CD14-positive monocyte (primary cell): ENCODE measurements around the gene DGKB. TPM values are rescaled to one million over a fixed set of nuclear protein-coding genes. Genes with fewer than 3 reads are reported as not detected.

Source experiments
- DNase-seq, 3 donors: peaks; one replicate each; pipeline ENCODE4 v3.0.0-alpha.2; 2011 to 2022
- H2AFZ ChIP-seq: 2 replicates; pipeline ENCODE4 v1.6.0; 2012; ENCODE audit warnings: mild to moderate bottlenecking, low read depth, low read length, inconsistent platforms; ENCODE audit not compliant: insufficient read depth, poor library complexity, severe bottlenecking
- H3K27ac ChIP-seq, 2 donors: 1 replicate in 1 of 2; 2 replicates in 1 of 2; pipeline ENCODE4 v1.5.1; 2012 to 2013; ENCODE audit warnings: low read length in 2 of 2, control low read depth in 1 of 2, inconsistent platforms in 1 of 2, low read depth in 1 of 2, mild to moderate bottlenecking in 1 of 2
- H3K27me3 ChIP-seq, 2 donors: one replicate each; pipeline versions ENCODE4 v1.6.0 to v1.6.1; 2011 to 2013; ENCODE audit warnings: low read length in 2 of 2; ENCODE audit not compliant: control insufficient read depth in 2 of 2, insufficient read depth in 2 of 2
- H3K36me3 ChIP-seq, 2 donors: replicated peaks in 1 of 2; 1 replicate in 1 of 2; 2 replicates in 1 of 2; pipeline versions ENCODE4 v1.5.1 to v1.6.1; 2012 to 2013; ENCODE audit warnings: low read length in 2 of 2, control low read depth in 1 of 2, inconsistent platforms in 1 of 2, mild to moderate bottlenecking in 1 of 2; ENCODE audit not compliant: insufficient read depth in 2 of 2, control insufficient read depth in 1 of 2
- H3K4me1 ChIP-seq, 2 donors: 1 replicate in 1 of 2; 2 replicates in 1 of 2; pipeline versions ENCODE4 v1.5.1 to v1.6.1; 2012 to 2013; ENCODE audit warnings: low read length in 2 of 2, control low read depth in 1 of 2, inconsistent platforms in 1 of 2, mild to moderate bottlenecking in 1 of 2, moderate library complexity in 1 of 2; ENCODE audit not compliant: insufficient read depth in 2 of 2, control insufficient read depth in 1 of 2
- H3K4me2 ChIP-seq: replicated peaks from 2 replicates; pipeline ENCODE3; 2012; ENCODE audit warnings: low read length, moderate library complexity, mild to moderate bottlenecking; ENCODE audit not compliant: poor library complexity, severe bottlenecking; ENCODE audit errors: extremely low read depth
- H3K4me3 ChIP-seq, 3 experiments: fragments of 200-600 bp in 1 of 3; sonication (generic) in 1 of 3; replicated peaks in 1 of 3; 1 replicate in 2 of 3; 2 replicates in 1 of 3; pipeline ENCODE4 v1.5.1; 2011 to 2013; ENCODE audit warnings: low read length in 3 of 3, mild to moderate bottlenecking in 3 of 3, control low read depth in 2 of 3, low read depth in 2 of 3, inconsistent platforms in 1 of 3, moderate library complexity in 1 of 3
- H3K79me2 ChIP-seq: 2 replicates; pipeline ENCODE4 v1.6.0; 2012; ENCODE audit warnings: mild to moderate bottlenecking, control low read depth, inconsistent platforms, low read length, moderate library complexity; ENCODE audit not compliant: insufficient read depth
- H3K9ac ChIP-seq: 2 replicates; pipeline ENCODE4 v1.6.0; 2017; ENCODE audit warnings: low read length, mild to moderate bottlenecking; ENCODE audit not compliant: insufficient read depth, poor library complexity, severe bottlenecking
- H3K9me3 ChIP-seq, 2 donors: replicated peaks in 1 of 2; 1 replicate in 1 of 2; 2 replicates in 1 of 2; pipeline versions ENCODE4 v1.5.1 to v1.6.1; 2012 to 2013; ENCODE audit warnings: low read length in 2 of 2, control low read depth in 1 of 2; ENCODE audit not compliant: control insufficient read depth in 1 of 2, insufficient read depth in 1 of 2
- H4K20me1 ChIP-seq: 2 replicates; pipeline ENCODE4 v1.6.0; 2012; ENCODE audit warnings: mild to moderate bottlenecking, low read length, control low read depth, moderate library complexity; ENCODE audit not compliant: insufficient read depth
- H3K27ac Mint-ChIP-seq, 7 donors: one replicate each; pipeline ENCODE4 v1.8.0; 2020; ENCODE audit warnings: mild to moderate bottlenecking in 7 of 7, mixed read lengths in 7 of 7, moderate library complexity in 6 of 7, inconsistent platforms in 2 of 7
- H3K27me3 Mint-ChIP-seq, 3 donors: one replicate each; pipeline ENCODE4 v1.8.0; 2021 to 2022; ENCODE audit warnings: low read depth in 3 of 3, mild to moderate bottlenecking in 3 of 3, mixed read lengths in 3 of 3, moderate library complexity in 3 of 3, inconsistent platforms in 1 of 3
- H3K36me3 Mint-ChIP-seq, 2 donors: one replicate each; pipeline ENCODE4 v1.8.0; 2020; ENCODE audit warnings: mixed read lengths in 2 of 2, inconsistent platforms in 1 of 2, mild to moderate bottlenecking in 1 of 2
- H3K4me1 Mint-ChIP-seq: one replicate; pipeline ENCODE4 v1.8.0; 2020; ENCODE audit warnings: mild to moderate bottlenecking, mixed read lengths
- H3K4me3 Mint-ChIP-seq, 2 donors: one replicate each; pipeline ENCODE4 v1.8.0; 2020; ENCODE audit warnings: mild to moderate bottlenecking in 2 of 2, mixed read lengths in 2 of 2, moderate library complexity in 1 of 2
- H3K9me3 Mint-ChIP-seq, 7 donors: one replicate each; pipeline ENCODE4 v1.8.0; 2020 to 2022; ENCODE audit warnings: mixed read lengths in 7 of 7, mild to moderate bottlenecking in 6 of 7, moderate library complexity in 6 of 7, inconsistent platforms in 2 of 7
- WGBS: methylation state at CpG from one replicate; pipeline ENCODE4 v1.1.5; 2013; ENCODE audit warnings: missing lambda C conversion rate; ENCODE audit not compliant: insufficient coverage; 5-methylcytosine and 5-hydroxymethylcytosine counted together
- intact Hi-C, 2 donors: fragments of 100-400 bp; cut with micrococcal nuclease; formaldehyde crosslinking; loops; one replicate each; pipeline versions ENCODE4 v1.15.0 to v1.15.1; 2023
- polyA plus RNA-seq, 3 donors: library from polyadenylated mRNA; depleted of rRNA in 1 of 3; unstranded in 2 of 3; stranded (reverse) in 1 of 3; fragments of 300-500 nt in 2 of 3; fragments of >200 nt in 1 of 3; fragmentation: Illumina TruSeq in 2 of 3; gene quantifications; 1 replicate in 2 of 3; 2 replicates in 1 of 3; pipeline ENCODE4 v1.2.3, GENCODE V29; 2012 to 2021
- TF ChIP-seq, protein P1 (sequence below): fragments of 200-600 bp; IDR thresholded peaks from one replicate; pipeline ENCODE4 v1.8.0; 2022; ENCODE audit warnings: antibody characterized with exemption, mild to moderate bottlenecking

DGKB gene
- polyA plus RNA-seq, 3 donors: not detected

DNA sequence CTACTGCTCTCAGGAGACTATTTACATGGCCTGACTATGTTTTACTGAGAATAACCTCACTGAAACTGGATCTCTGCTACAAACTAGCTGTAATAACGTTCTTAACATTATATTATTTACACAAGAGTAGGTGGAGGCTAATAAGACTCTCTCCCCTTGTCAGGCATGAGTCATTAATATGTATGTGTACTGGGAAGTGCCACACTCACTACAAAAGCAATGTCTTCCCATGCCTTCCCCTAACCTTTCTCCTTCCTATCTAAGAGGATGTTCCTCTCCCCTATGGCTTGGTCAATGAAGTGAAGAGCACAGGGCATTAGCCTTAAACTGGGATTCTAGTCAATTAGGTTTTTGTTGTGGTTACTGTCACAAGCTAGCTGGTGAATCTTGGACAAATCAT, 147.9 kb downstream of the DGKB start:
- Mint-ChIP-seq H3K9me3 (peaks cover 0 to 5% (median 2%) of the 10 kb centered on the region in 7 donors), H3K4me3 (no peak overlapping the region), H3K4me1 (no peaks in the 10 kb centered on the region), H3K36me3 (no peaks in the 10 kb centered on the region), H3K27ac (no peak overlapping the region), H3K27me3 (no peaks in the 10 kb centered on the region)
- H4K20me1 ChIP-seq: no peaks in the 10 kb centered on the region
- H3K4me1 ChIP-seq: no peaks in the 10 kb centered on the region
- H2AFZ ChIP-seq: no peak overlapping the region
- H3K27me3 ChIP-seq: no peaks in the 10 kb centered on the region
- no peak overlapping the region for H3K9ac ChIP-seq
- no peak overlapping the region for H3K27ac ChIP-seq
- TF ChIP-seq, protein P1, sequence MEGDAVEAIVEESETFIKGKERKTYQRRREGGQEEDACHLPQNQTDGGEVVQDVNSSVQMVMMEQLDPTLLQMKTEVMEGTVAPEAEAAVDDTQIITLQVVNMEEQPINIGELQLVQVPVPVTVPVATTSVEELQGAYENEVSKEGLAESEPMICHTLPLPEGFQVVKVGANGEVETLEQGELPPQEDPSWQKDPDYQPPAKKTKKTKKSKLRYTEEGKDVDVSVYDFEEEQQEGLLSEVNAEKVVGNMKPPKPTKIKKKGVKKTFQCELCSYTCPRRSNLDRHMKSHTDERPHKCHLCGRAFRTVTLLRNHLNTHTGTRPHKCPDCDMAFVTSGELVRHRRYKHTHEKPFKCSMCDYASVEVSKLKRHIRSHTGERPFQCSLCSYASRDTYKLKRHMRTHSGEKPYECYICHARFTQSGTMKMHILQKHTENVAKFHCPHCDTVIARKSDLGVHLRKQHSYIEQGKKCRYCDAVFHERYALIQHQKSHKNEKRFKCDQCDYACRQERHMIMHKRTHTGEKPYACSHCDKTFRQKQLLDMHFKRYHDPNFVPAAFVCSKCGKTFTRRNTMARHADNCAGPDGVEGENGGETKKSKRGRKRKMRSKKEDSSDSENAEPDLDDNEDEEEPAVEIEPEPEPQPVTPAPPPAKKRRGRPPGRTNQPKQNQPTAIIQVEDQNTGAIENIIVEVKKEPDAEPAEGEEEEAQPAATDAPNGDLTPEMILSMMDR: no peak
- H3K79me2 ChIP-seq: no peaks in the 10 kb centered on the region
- no peak for DNase-seq
- intact Hi-C loops: no loop called here
- WGBS: no CpG with 5 or more reads among the region's 1 CpG
- H3K4me2 ChIP-seq: no peak overlapping the region
- no peak overlapping the region for H3K4me3 ChIP-seq
- H3K36me3 ChIP-seq: no peaks in the 10 kb centered on the region
- H3K9me3 ChIP-seq: peaks cover 0 to 3% of the 10 kb centered on the region in 2 donors

DNA sequence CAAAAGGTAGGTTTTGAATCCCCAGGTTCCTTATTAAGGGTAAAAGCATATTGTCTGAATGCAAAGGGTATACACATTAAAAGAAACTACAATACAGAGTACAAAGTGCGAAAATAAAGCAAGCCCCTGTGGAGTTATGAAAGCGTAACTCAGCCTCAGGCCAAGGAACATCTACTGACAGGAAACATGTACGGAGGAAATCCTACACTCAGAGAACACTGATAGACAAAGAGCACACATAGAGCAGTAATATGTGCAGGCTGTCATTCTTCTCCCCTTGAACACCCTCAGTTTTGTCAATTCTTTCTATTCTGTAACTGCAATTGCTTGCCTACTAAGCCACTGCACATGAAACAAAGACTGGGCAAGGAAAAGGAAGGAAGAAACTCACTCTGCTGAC, 150.2 kb downstream of the DGKB start:
- Histone ChIP-seq H3K27me3 (no peaks in the 10 kb centered on the region), H3K4me2 (no peak overlapping the region), H3K9ac (no peak overlapping the region), H3K9me3 (peaks cover 0 to 3% of the 10 kb centered on the region in 2 donors), H3K27ac (no peak overlapping the region), H3K4me1 (no peaks in the 10 kb centered on the region), H3K79me2 (no peaks in the 10 kb centered on the region), H2AFZ (no peak overlapping the region), H4K20me1 (no peaks in the 10 kb centered on the region), H3K36me3 (no peaks in the 10 kb centered on the region), H3K4me3 (no peak overlapping the region)
- intact Hi-C loops: no loop called here
- 100% methylated on average over 1 of the region's 3 CpGs for WGBS
- no peak overlapping the region for H3K4me3 Mint-ChIP-seq
- H3K9me3 Mint-ChIP-seq: peaks cover 0 to 8% (median 2%) of the 10 kb centered on the region in 7 donors
- no peak overlapping the region for H3K27ac Mint-ChIP-seq
- TF ChIP-seq, protein P1: no peak
- DNase-seq: no peak
- H3K27me3 Mint-ChIP-seq: no peaks in the 10 kb centered on the region
- H3K4me1 Mint-ChIP-seq: no peaks in the 10 kb centered on the region
- H3K36me3 Mint-ChIP-seq: no peaks in the 10 kb centered on the region
